Colonic mucosa (tissue), 4 donors: ENCODE results near the gene SYNGAP1. TPM values are rescaled to one million over a fixed set of nuclear protein-coding genes. Genes with fewer than 3 reads are reported as not detected.
"Not testable (repeated sequence)": the region's sequence is repeated elsewhere in the genome, so short reads cannot be mapped to it uniquely, and the experiment has no call there.

Source experiments
- DNase-seq: peaks from one replicate; pipeline ENCODE4 v3.0.0-alpha.2; 2020
- H3K27ac ChIP-seq: fragments of 200-600 bp; one replicate; pipeline ENCODE4 v1.8.0; 2021
- H3K27me3 ChIP-seq: fragments of 200-600 bp; one replicate; pipeline ENCODE4 v1.8.0; 2021
- H3K36me3 ChIP-seq: fragments of 200-600 bp; one replicate; pipeline ENCODE4 v1.8.0; 2021
- H3K4me1 ChIP-seq: fragments of 200-600 bp; one replicate; pipeline ENCODE4 v1.8.0; 2021; ENCODE audit warnings: mild to moderate bottlenecking
- H3K4me3 ChIP-seq: fragments of 200-600 bp; one replicate; pipeline ENCODE4 v1.8.0; 2021
- H3K9ac ChIP-seq, 2 donors: one replicate each; pipeline ENCODE4 v1.7.0; 2013; ENCODE audit warnings: control low read depth in 2 of 2, low read depth in 2 of 2, low read length in 2 of 2
- H3K9me3 ChIP-seq: fragments of 200-600 bp; one replicate; pipeline ENCODE4 v1.8.0; 2021
- CTCF ChIP-seq: fragments of 200-600 bp; IDR thresholded peaks from one replicate; pipeline ENCODE4 v1.8.0; 2022; ENCODE audit warnings: antibody characterized with exemption, mild to moderate bottlenecking
- intact Hi-C: fragments of 100-400 bp; cut with DNase I; formaldehyde crosslinking; loops from one replicate; pipeline ENCODE4 v1.14.1; 2022
- total RNA-seq, 2 donors: library from RNA; stranded (reverse); fragmentation: NEBNext Ultra II Directional in 1 of 2; extraction: Animal tissue kit (Norgen Biotek cat#: 25700) in 1 of 2; gene quantifications; one replicate each; pipeline ENCODE4 v1.2.1, GENCODE V29; 2021
- donor health status: healthy.
- donor health status: DM: no; HTN: no; CAD: no.
- donor health status: DM: no; HTN: no; CAD: no.

Gene SYNGAP1
- total RNA-seq, 2 donors from 2014 or later = 5.3 to 10.4 TPM

GRCh38 chr6:33397541-33397940 lies 22.3 kb upstream of the SYNGAP1 start:
- intact Hi-C loops = no loop called here
- Histone ChIP-seq H3K27me3 (no peaks in the 10 kb centered on the region), H3K27ac (no peak overlapping the region), H3K4me3 (no peak overlapping the region), H3K9me3 (no peaks in the 10 kb centered on the region), H3K9ac (no peak overlapping the region), H3K4me1 (peaks cover 6% of the 10 kb centered on the region), H3K36me3 (no peaks in the 10 kb centered on the region)
- DNase-seq = no peak
- no peak for TF ChIP-seq CTCF

GRCh38 chr6:33398601-33399000 lies 21.3 kb upstream of the SYNGAP1 start:
- H3K27me3 ChIP-seq, H3K27ac ChIP-seq, H3K9me3 ChIP-seq, H3K4me3 ChIP-seq, DNase-seq, H3K4me1 ChIP-seq, intact Hi-C loops, H3K36me3 ChIP-seq, H3K9ac ChIP-seq: not testable (repeated sequence)

GRCh38 chr6:33399881-33400280 lies 20.0 kb upstream of the SYNGAP1 start:
- intact Hi-C loops, H3K4me1 ChIP-seq, H3K4me3 ChIP-seq, H3K36me3 ChIP-seq, H3K27ac ChIP-seq, H3K9ac ChIP-seq, H3K9me3 ChIP-seq, H3K27me3 ChIP-seq, DNase-seq: not testable (repeated sequence)

GRCh38 chr6:33404884-33405283 lies 15.0 kb upstream of the SYNGAP1 start:
- no peaks in the 10 kb centered on the region for H3K27me3 ChIP-seq
- no peak for TF ChIP-seq CTCF
- no peak overlapping the region for H3K4me3 ChIP-seq
- intact Hi-C loops = no loop called here
- H3K9ac ChIP-seq = no peak overlapping the region
- no peak for DNase-seq
- no peaks in the 10 kb centered on the region for H3K9me3 ChIP-seq
- no peaks in the 10 kb centered on the region for H3K4me1 ChIP-seq
- no peaks in the 10 kb centered on the region for H3K36me3 ChIP-seq
- no peak overlapping the region for H3K27ac ChIP-seq

GRCh38 chr6:33405386-33405940 lies 14.4 kb upstream of the SYNGAP1 start:
- intact Hi-C loops = no loop called here
- H3K27me3 ChIP-seq = no peaks in the 10 kb centered on the region
- no peaks in the 10 kb centered on the region for H3K36me3 ChIP-seq
- no peak overlapping the region for H3K27ac ChIP-seq
- H3K9ac ChIP-seq = peak overlapping the region in 1 of 2 donors; percentile 19
- H3K9me3 ChIP-seq = no peaks in the 10 kb centered on the region
- H3K4me3 ChIP-seq = no peak overlapping the region
- DNase-seq = no peak
- no peak for TF ChIP-seq CTCF
- H3K4me1 ChIP-seq = no peaks in the 10 kb centered on the region

- Histone ChIP-seq H3K27me3 (no peaks in the 10 kb centered on the region), H3K36me3 (no peaks in the 10 kb centered on the region), H3K4me1 (no peaks in the 10 kb centered on the region), H3K27ac (no peak overlapping the region), H3K9me3 (no peaks in the 10 kb centered on the region), H3K9ac (peak overlapping the region in 1 of 2 donors; percentile 19), H3K4me3 (no peak overlapping the region)
- DNase-seq = no peak
- TF ChIP-seq CTCF = no peak
- intact Hi-C loops = no loop called here
These were observed 13.7 kb upstream of the SYNGAP1 start for GRCh38 chr6:33406126-33406525.
